ENCODE data around the gene CPEB4. TPM values are rescaled to one million over a fixed set of nuclear protein-coding genes. Genes with fewer than 3 reads are reported as not detected.

CPEB4 gene
- total and polyA plus RNA-seq, 2 experiments from 2014 or later: 5.9 to 10.2 TPM

- TF ChIP-seq ZNF462 (CRISPR knock-in tag; IDR thresholded peaks at IDR 0.05) (no peak), POLR2AphosphoS5 (IDR thresholded peaks at IDR 0.05; ENCODE audit: low read depth) (no peak), EZH2phosphoT487 (IDR thresholded peaks at IDR 0.05; ENCODE audit: unreplicated experiment) (no peak), CREB1 (CRISPR knock-in tag; IDR thresholded peaks at IDR 0.05; ENCODE audit: low read depth) (no peak), ZNF331 (CRISPR knock-in tag; IDR thresholded peaks at IDR 0.05; ENCODE audit: low read depth) (no peak), STAT1 (IDR thresholded peaks at IDR 0.05; ENCODE audit: unreplicated experiment) (no peak), EZH2 (IDR thresholded peaks at IDR 0.05; ENCODE audit: low read depth, unreplicated experiment) (no peak), NANOG (IDR thresholded peaks at IDR 0.05; ENCODE audit: borderline replicate concordance) (no peak), JUNB (IDR thresholded peaks at IDR 0.05; ENCODE audit: unreplicated experiment) (no peak)
- TF ChIP-seq, protein P1, sequence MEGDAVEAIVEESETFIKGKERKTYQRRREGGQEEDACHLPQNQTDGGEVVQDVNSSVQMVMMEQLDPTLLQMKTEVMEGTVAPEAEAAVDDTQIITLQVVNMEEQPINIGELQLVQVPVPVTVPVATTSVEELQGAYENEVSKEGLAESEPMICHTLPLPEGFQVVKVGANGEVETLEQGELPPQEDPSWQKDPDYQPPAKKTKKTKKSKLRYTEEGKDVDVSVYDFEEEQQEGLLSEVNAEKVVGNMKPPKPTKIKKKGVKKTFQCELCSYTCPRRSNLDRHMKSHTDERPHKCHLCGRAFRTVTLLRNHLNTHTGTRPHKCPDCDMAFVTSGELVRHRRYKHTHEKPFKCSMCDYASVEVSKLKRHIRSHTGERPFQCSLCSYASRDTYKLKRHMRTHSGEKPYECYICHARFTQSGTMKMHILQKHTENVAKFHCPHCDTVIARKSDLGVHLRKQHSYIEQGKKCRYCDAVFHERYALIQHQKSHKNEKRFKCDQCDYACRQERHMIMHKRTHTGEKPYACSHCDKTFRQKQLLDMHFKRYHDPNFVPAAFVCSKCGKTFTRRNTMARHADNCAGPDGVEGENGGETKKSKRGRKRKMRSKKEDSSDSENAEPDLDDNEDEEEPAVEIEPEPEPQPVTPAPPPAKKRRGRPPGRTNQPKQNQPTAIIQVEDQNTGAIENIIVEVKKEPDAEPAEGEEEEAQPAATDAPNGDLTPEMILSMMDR (conservative IDR thresholded peaks at IDR 0.05; ENCODE audit: low read depth in 2 of 2): no peak
- TF ChIP-seq, protein P2, sequence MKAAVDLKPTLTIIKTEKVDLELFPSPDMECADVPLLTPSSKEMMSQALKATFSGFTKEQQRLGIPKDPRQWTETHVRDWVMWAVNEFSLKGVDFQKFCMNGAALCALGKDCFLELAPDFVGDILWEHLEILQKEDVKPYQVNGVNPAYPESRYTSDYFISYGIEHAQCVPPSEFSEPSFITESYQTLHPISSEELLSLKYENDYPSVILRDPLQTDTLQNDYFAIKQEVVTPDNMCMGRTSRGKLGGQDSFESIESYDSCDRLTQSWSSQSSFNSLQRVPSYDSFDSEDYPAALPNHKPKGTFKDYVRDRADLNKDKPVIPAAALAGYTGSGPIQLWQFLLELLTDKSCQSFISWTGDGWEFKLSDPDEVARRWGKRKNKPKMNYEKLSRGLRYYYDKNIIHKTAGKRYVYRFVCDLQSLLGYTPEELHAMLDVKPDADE (IDR thresholded peaks at IDR 0.05): no peak
Measured at GRCh38 chr5:173941758-173942401, 53.7 kb downstream of the CPEB4 start (continued).
